Fibroblast of skin of abdomen (primary cell): ENCODE data around the gene NLE1.
"Not testable (repeated sequence)": the region's sequence is repeated elsewhere in the genome, so short reads cannot be mapped to it uniquely, and the experiment has no call there.

Experiments
- DNase-seq: peaks from one replicate; pipeline ENCODE4 v3.0.0-alpha.2; 2013

Gene NLE1

GRCh38 chr17:35161281-35161761 lies 19.2 kb upstream of the NLE1 start:
- DNase-seq: no peak

GRCh38 chr17:35160354-35161201 lies 18.5 kb upstream of the NLE1 start:
- DNase-seq: no peak

DNA sequence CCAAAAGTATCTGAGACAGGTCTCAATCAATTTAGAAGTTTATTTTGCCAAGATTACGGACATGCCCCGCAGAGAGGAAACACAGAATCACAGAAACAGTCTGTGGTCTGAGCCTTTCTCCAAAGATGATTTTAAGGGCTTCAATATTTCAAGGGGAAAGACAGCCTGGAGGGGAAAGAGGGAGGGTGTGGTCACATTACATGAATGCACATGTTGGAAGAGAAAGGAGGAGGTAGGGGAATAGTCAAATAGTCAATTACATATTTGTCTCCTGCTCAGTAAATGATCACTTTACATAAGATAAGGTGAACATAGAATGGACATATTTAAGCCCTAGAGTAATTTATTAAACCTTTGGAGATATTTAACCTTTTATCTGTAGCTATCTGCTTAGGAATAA lies 17.8 kb upstream of the NLE1 start:
- no peak for DNase-seq

GRCh38 chr17:35155246-35155645 lies 13.1 kb upstream of the NLE1 start:
- no peak for DNase-seq

DNA sequence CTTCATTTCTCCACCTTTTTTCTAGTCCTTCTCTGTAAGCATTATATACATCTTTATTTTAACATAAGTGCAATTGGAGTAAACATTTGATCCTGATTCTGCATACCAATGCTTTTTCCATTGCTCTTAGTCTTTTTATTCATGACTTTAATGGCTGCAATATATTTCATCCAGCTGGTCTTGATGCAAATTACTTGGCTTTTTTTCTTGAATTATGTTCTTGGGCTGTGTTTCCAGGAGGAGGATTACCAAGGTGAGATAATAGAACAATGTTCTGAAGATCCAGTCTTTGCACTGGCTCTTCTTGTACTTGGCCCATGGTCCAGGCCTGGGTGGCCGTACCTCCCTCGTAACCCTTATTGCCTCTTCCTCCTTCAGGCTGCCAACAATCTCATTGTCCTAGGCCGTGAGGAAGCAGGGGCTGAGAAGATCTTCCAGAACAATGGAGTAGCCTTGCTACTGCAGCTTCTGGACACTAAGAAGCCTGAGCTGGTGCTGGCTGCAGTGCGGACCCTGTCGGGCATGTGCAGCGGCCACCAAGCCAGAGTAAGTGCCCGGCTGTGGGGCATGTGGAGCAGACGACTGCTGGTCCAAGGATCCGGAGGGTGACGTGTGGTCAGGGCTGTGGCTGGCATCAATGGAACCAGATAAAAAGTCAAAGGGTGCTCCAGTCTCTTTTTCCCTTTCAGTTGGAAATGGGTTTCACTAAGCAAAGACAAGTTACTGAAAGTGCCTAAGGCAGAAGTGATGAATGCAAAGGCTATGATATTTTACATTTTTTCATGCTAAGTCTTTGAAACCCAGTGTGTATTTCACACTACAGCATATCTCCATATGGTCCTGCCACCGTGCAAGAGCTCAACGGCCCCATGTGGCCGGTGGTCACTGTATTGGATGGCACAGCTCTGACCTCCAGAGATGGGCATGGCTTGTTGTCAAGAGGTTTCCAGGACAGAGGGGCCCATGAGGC lies 12.4 kb upstream of the NLE1 start:
- DNase-seq: no peak

DNA sequence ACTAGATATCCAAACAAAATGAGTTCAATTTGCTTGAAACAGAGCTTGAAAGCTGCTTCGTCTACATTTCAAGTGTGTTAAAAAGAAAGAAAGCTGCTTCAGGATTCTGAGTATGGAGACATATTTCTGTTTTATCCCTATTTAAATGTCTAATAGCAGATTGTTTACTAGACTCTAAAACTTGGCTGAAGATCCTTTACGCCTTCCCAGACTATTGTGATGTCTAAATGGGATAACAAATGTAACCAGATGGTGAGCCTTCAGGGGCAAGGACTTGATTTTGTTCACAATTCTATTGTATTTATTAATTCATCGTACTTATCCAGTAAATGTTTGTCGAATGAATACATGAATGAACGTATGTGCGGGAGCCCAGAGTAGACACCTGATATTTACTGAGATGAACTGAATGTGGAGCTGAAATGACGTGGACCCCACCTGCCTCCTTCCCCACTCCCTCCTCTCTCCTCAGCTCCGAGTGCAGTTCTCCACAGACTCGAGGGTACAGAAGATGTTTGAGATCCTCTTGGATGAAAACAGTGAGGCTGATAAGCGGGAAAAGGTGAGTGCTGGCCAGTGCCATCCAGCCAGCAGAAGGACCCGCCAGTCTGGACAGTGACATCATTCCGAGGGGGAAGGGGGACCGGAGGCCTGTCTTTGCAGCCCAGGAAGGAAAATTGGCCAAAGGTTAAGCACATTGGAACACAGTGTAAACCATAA lies 10.5 kb upstream of the NLE1 start:
- DNase-seq: no peak

GRCh38 chr17:35151080-35151479 lies 9.0 kb upstream of the NLE1 start:
- DNase-seq: not testable (repeated sequence)

DNA sequence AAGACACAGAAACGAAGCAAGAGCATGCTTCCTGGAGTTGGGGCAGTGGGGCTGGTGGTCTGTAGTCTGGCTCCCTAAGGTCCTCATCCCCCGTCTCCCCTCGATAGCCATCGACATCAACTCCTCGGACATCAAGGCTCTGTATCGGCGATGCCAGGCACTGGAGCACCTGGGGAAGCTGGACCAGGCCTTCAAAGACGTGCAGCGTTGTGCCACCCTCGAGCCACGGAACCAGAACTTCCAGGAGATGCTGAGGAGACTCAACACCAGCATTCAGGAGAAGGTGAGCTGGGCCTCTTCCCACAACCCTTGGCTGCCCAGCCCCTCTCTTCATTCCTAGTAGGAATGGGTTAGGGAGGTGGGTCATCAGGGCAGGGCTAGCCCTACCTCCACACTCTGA lies 7.8 kb upstream of the NLE1 start:
- DNase-seq: no peak

GRCh38 chr17:35148144-35148543 lies 6.0 kb upstream of the NLE1 start:
- DNase-seq: no peak

DNA sequence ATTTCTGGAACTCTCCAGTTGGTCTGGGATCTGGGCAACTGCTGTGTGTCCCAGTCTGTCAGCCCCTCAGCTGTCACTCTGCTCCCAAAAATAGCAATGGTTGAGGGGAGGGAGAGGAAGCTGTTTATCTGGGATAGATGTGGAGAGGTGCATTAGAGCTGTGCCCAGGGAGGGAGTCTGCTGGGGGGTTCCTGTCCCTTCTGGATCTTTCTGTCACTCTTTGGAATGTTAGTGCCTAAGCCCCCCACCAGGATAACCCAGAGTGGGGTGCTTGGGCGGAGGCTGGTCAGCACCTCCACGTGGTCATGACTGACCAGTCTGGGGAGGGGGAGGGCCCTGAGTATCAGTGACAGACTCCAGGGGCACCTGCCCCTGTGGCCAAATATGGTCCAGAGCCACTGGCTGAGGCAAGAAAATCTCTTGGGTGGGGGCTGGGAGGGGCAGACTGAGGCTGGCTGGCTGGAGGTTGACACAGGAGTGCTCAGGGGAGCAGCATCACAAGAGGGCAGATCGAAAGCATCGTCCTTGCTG lies 5.3 kb upstream of the NLE1 start, which contains the start of gene UNC45B:
Gene UNC45B (plus strand): TSS at position 443 of the 531 bp plus-strand sequence. CDS start 447 bp downstream, outside the sequence.
- DNase-seq: no peak

DNA sequence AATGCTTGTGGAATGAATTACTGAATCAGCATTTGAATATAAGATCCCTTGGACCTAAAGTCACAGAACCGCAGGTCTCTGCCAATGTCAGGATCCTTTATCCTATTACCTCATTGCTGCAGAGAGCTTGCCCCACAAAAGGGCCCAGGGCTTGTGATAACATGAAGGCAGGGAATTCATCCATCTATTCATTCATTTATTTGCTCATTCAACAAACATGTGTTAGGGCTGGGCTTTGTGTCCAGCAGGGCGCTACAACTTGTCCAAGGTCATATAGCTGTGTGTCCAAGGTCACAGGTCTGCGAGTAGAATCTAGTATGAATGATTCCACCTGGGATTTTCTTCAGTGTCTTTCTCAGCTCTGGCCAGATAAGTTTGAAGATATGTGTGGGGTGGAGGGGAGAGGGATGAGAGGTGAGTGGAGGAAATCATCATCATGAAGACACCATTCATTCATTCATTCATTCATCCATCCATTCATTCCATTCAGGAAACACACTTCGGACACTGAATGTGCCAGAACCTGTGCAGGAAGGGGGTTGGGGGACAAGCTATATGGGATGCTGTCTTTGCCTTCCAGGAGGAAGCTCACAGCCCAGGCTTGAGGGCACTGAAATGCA lies 4.2 kb upstream of the NLE1 start:
- no peak for DNase-seq

GRCh38 chr17:35144840-35145239 lies 2.7 kb upstream of the NLE1 start:
- no peak for DNase-seq

DNA sequence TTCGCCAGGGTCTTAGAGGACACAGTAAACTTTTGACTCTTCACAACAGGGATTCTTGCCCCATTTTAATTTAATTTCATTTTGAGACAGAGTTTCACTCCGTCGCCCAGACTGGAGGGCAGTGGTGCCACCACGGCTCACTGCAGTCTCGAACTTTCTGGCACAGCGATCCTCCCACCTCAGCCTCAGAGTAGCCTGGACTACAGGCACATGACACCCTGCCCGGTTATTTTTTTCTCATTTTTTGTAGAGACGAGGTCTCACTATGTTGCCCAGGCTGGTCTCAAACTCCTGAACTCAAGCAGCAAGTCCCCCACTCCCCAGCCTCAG lies 329 bp upstream of the NLE1 start:
- DNase-seq: no peak

DNA sequence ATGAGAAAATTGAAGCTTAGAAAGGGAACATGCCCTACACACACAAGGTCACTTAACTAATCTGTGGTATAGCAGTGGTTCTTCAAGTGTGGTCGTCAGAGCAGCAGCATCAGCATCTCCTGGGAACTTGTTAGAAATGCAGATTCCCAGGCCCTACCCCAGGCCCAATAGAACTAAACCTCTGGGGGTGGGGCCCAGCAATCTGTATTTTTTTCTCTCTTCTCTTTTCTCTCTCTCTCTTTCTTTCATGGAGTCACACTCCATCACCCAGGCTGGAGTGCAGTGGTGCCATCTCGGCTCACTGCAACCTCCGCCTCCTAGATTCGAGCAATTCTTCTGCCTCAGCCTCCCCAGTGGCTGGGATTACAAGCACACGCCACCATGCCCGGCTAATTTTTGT lies 3.9 kb downstream of the NLE1 start:
- DNase-seq: no peak

DNA sequence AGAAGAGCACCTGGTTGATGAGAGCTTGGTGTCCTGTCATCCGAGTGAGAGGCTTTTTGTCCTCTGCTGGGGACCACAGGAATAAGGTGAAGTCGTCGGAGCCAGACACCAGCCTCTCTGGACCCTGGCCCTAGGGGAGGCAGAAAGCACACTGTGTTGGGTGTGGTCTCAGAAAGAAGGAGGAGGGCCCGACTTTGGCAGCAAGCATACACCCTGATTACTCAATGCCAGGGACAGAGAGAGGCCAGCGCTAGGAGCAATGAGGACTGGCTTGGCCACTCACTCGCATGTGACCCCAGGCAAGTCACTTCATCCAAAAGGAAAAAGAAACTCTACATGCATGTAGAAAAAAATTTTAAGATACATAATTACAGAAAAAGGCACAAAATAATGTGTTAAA lies 6.8 kb downstream of the NLE1 start:
- no peak for DNase-seq

- DNase-seq: no peak
Observed at GRCh38 chr17:35132816-35133550, 9.1 kb downstream of the NLE1 start.

GRCh38 chr17:35132099-35132498 lies 10.0 kb downstream of the NLE1 start:
- DNase-seq: no peak

DNA sequence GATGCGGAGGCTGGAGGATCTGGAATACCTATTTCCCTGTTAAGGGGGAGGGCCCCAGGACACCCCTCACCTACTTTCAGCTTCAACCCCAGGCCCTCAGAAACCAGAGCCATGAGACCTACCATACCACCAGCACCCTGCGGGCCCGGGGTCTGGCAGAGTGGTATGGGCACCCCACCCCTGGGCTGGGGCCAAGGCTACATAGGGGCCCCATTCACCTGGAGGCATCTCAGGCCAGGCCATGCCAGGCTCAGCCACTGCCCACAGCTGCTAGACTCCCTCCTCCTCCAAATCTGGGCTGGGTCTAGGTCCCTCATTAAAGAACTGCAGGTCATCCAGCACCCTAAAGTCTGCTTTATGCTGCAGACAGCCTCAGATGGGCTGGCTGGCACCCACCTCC lies 11.7 kb downstream of the NLE1 start:
- DNase-seq: no peak

- no peak for DNase-seq
Observed at GRCh38 chr17:35129973-35130351, 12.1 kb downstream of the NLE1 start.

DNA sequence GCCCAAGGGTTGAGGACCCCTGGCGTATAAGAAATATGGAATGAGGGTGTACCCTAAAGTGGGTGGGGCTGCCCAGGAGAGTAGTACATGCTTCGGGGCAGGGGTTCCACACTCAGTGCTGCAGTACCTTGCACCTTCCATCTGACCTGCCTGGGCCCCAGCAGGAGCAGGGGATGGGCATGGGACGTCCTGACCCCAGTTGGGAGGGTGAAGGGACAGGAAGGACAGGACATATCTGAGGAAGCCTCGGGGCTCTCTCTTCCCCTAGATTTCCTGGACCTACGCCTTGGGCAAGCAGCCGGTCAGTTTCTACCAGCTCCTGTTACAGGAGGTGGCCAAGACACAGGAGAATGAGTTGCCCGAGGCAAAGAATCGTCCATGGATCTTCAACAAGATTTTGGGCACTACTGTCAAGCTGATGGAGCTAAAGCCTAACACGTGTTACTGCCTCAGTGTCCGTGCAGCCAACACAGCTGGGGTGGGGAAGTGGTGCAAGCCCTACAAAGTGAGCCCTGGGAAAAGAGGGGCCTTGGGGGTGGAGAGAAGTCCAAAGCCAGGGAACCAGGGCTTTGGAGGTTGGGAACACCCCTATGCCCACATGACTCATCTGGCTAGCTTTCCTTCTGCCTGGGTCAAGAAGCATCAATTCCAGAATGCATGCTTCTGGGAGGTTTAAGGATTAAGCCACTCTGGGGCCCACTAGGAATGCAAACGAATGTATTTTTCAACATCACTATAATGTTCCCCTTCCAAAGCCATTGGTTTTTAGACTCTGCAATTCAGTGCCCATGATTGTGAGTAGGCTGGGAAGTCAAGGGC lies 12.7 kb downstream of the NLE1 start:
- DNase-seq: no peak
